Lower leg skin (tissue), 3 donors: ENCODE data around the gene UBE2I.

Experiments used
- CTCF ChIP-seq, 3 donors: fragments of 450-650 bp; IDR thresholded peaks; one replicate each; pipeline ENCODE4 v1.5.1; 2016; ENCODE audit warnings: antibody characterized with exemption in 3 of 3, mild to moderate bottlenecking in 3 of 3, moderate library complexity in 2 of 3
- POLR2A ChIP-seq, 2 donors: fragments of 450-650 bp; IDR thresholded peaks; one replicate each; pipeline ENCODE4 v1.6.1; 2016 to 2017; ENCODE audit warnings: antibody characterized with exemption in 2 of 2, mild to moderate bottlenecking in 1 of 2, moderate library complexity in 1 of 2

DNA sequence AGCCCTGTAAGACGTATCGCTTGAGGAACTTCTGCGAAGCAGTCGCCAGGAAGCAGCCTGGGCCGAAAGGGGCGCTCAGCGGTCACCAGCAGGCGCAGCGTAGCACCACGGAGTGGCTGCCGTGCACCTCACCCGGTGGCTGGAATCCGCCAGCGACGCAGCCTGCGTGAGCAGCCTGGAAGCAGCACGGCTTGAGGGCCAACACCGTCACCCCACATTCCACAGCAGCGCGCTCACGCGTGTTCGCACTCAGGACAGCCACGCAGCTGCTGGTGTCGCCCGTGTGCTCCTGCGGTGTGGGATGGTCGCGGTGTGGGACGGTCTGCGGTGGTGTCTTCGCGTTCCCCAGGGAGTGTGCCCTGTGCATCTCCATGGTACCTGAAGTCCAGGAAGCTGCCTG, 9.6 kb downstream of the UBE2I start:
- TF ChIP-seq CTCF (IDR thresholded peaks at IDR 0.05): no peak
- no peak for TF ChIP-seq POLR2A (IDR thresholded peaks at IDR 0.05)
